ENCODE measurements around the gene SDS. TPM values are rescaled to one million over a fixed set of nuclear protein-coding genes. Genes with fewer than 3 reads are reported as not detected.

The SDS gene
- total and polyA plus RNA-seq, 2 donors from 2014 or later = 1.0 TPM; not detected in 1

DNA sequence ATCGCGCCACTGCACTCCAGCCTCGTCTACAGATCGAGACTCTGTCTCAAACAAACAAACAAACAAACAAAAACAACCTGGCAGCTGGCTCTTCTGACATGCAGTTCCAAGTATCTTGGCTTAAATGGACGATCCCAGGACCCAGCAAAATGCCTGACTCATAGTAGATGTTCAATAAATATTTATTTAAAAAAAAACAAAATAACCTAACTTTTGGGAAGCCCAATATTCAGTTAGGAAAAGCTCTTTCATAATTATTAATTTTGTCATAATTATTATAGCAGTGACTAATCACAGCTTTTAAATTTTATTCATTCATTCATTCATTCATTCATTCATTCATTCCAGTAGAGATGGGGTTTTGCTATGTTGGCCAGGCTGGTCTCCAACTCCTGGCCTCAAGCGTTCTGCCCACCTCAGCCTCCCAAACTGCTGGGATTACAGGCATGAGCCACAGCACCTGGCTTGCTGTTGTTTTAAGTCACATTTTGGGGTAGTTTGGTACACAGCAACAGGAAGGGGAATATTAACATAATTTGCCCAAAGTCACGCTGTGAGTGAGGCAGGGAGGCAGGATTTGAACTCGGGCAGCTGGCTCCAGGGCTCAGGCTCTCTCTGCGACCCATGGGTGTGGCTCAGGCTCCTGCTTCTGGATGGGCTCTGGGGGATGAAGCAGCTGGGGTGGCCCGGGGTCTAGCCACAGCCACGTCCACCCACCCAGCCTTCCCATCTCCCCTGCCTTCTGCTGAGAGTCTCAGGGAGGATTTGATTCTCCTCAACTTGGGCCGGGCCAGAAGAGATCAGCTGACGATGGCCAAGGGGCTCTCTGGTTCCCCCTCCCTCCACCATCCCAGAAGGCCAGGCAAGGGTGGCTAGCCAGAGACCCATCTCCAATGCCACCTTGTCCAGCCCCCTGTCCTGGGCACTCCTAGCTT, 2.4 kb downstream of the SDS start:
- H3K9me3 ChIP-seq (ENCODE audit: control insufficient read depth in 2 of 3, insufficient read depth in 1 of 3, low read length in 3 of 3) = no peaks in the 10 kb centered on the region
- no peaks in the 10 kb centered on the region for H3K36me3 ChIP-seq (ENCODE audit: control insufficient read depth in 2 of 3, insufficient read depth in 3 of 3, low read length in 3 of 3)
- FAIRE-seq (no peak), DNase-seq (no peak)
- TF ChIP-seq, protein P1, sequence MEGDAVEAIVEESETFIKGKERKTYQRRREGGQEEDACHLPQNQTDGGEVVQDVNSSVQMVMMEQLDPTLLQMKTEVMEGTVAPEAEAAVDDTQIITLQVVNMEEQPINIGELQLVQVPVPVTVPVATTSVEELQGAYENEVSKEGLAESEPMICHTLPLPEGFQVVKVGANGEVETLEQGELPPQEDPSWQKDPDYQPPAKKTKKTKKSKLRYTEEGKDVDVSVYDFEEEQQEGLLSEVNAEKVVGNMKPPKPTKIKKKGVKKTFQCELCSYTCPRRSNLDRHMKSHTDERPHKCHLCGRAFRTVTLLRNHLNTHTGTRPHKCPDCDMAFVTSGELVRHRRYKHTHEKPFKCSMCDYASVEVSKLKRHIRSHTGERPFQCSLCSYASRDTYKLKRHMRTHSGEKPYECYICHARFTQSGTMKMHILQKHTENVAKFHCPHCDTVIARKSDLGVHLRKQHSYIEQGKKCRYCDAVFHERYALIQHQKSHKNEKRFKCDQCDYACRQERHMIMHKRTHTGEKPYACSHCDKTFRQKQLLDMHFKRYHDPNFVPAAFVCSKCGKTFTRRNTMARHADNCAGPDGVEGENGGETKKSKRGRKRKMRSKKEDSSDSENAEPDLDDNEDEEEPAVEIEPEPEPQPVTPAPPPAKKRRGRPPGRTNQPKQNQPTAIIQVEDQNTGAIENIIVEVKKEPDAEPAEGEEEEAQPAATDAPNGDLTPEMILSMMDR (IDR thresholded peaks at IDR 0.05; ENCODE audit: borderline replicate concordance, extremely low read depth, insufficient read depth) = no peak
- no peak overlapping the region for H3K27ac ChIP-seq (ENCODE audit: low read depth in 2 of 2, low read length in 2 of 2)
- no peaks in the 10 kb centered on the region for H3K27me3 ChIP-seq (ENCODE audit: control insufficient read depth, insufficient read depth, low read length)
- intact Hi-C loops (cut with DNase I) = no loop called here
- no peak overlapping the region for H3K9ac ChIP-seq (ENCODE audit: low read length in 3 of 3)
- no peak overlapping the region for H3K4me3 ChIP-seq (ENCODE audit: low read length in 3 of 3)
- H3K4me1 ChIP-seq (ENCODE audit: control insufficient read depth in 2 of 3, insufficient read depth in 2 of 3, low read depth in 1 of 3, low read length in 3 of 3) = peaks cover 0 to 3% (median 0%) of the 10 kb centered on the region in 3 donors

GRCh38 chr12:113400362-113400761, 3.3 kb downstream of the SDS start:
- no peak for FAIRE-seq
- intact Hi-C loops (cut with DNase I) = no loop called here

DNA sequence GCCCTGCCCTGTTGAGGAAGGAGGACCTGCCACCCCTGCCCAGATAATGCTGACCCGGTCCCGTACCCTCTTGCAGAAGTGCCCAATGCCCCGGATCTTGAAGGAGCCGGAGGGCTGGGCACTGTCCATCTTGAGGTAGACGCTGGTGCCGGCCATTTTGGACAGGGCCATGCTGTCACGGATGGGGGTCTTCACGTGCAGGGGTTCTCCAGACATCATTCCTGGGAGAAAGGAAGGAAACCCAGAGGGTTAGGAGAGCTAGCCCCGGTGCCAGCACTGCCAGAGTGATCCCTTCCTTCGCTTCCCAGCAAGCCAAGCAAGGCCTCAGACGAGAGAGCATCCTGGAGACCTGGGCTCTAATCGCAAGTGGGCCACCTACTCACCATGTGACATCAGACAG, 4.2 kb downstream of the SDS start:
- Histone ChIP-seq H3K4me3 (ENCODE audit: low read length in 3 of 3) (no peak overlapping the region), H3K9ac (ENCODE audit: low read length in 3 of 3) (no peak overlapping the region), H3K27me3 (ENCODE audit: control insufficient read depth, insufficient read depth, low read length) (no peaks in the 10 kb centered on the region), H3K36me3 (ENCODE audit: control insufficient read depth in 2 of 3, insufficient read depth in 3 of 3, low read length in 3 of 3) (no peaks in the 10 kb centered on the region), H3K9me3 (ENCODE audit: control insufficient read depth in 2 of 3, insufficient read depth in 1 of 3, low read length in 3 of 3) (no peaks in the 10 kb centered on the region), H3K27ac (ENCODE audit: low read depth in 2 of 2, low read length in 2 of 2) (no peak overlapping the region), H3K4me1 (ENCODE audit: control insufficient read depth in 2 of 3, insufficient read depth in 2 of 3, low read depth in 1 of 3, low read length in 3 of 3) (peaks cover 0 to 2% (median 0%) of the 10 kb centered on the region in 3 donors)
- intact Hi-C loops (cut with DNase I) = no loop called here
- TF ChIP-seq, protein P1 (IDR thresholded peaks at IDR 0.05; ENCODE audit: borderline replicate concordance, extremely low read depth, insufficient read depth) = no peak
- DNase-seq = no peak
- FAIRE-seq = no peak

More at GRCh38 chr12:113400362-113400761, 3.3 kb downstream of the SDS start:
- Histone ChIP-seq H3K4me1 (ENCODE audit: control insufficient read depth in 2 of 3, insufficient read depth in 2 of 3, low read depth in 1 of 3, low read length in 3 of 3) (peaks cover 0 to 3% (median 0%) of the 10 kb centered on the region in 3 donors), H3K9ac (ENCODE audit: low read length in 3 of 3) (no peak overlapping the region), H3K36me3 (ENCODE audit: control insufficient read depth in 2 of 3, insufficient read depth in 3 of 3, low read length in 3 of 3) (no peaks in the 10 kb centered on the region), H3K4me3 (ENCODE audit: low read length in 3 of 3) (no peak overlapping the region), H3K27ac (ENCODE audit: low read depth in 2 of 2, low read length in 2 of 2) (no peak overlapping the region), H3K9me3 (ENCODE audit: control insufficient read depth in 2 of 3, insufficient read depth in 1 of 3, low read length in 3 of 3) (no peaks in the 10 kb centered on the region), H3K27me3 (ENCODE audit: control insufficient read depth, insufficient read depth, low read length) (no peaks in the 10 kb centered on the region)
- TF ChIP-seq, protein P1 (IDR thresholded peaks at IDR 0.05; ENCODE audit: borderline replicate concordance, extremely low read depth, insufficient read depth) = no peak
- no peak for DNase-seq

All from kidney (tissue), 14 donors.